Uterus (tissue), 2 donors: ENCODE data around the gene GRIA1.

Source experiments
- CTCF ChIP-seq, 4 experiments: fragments of 200-600 bp in 2 of 4; fragments of 450-650 bp in 2 of 4; sonication (generic) in 2 of 4; IDR thresholded peaks; one replicate each; pipeline ENCODE4 v1.5.1; 2016 to 2019; ENCODE audit warnings: antibody characterized with exemption in 4 of 4, mild to moderate bottlenecking in 2 of 4, moderate library complexity in 1 of 4
- POLR2A ChIP-seq, 2 donors: fragments of 450-650 bp; IDR thresholded peaks; one replicate each; pipeline ENCODE4 v1.6.1; 2016; ENCODE audit warnings: antibody characterized with exemption in 2 of 2, mild to moderate bottlenecking in 1 of 2, moderate library complexity in 1 of 2

- TF ChIP-seq POLR2A (IDR thresholded peaks at IDR 0.05) = no peak
- TF ChIP-seq CTCF (IDR thresholded peaks at IDR 0.05) = no peak
Observed at GRCh38 chr5:153797484-153797883, 307.0 kb downstream of the GRIA1 start.
